Uterus (tissue), 2 donors: ENCODE results near the gene SSH2.

Experiments
- CTCF ChIP-seq, 4 experiments: fragments of 200-600 bp in 2 of 4; fragments of 450-650 bp in 2 of 4; sonication (generic) in 2 of 4; IDR thresholded peaks; one replicate each; pipeline ENCODE4 v1.5.1; 2016 to 2019; ENCODE audit warnings: antibody characterized with exemption in 4 of 4, mild to moderate bottlenecking in 2 of 4, moderate library complexity in 1 of 4
- POLR2A ChIP-seq, 2 donors: fragments of 450-650 bp; IDR thresholded peaks; one replicate each; pipeline ENCODE4 v1.6.1; 2016; ENCODE audit warnings: antibody characterized with exemption in 2 of 2, mild to moderate bottlenecking in 1 of 2, moderate library complexity in 1 of 2

DNA sequence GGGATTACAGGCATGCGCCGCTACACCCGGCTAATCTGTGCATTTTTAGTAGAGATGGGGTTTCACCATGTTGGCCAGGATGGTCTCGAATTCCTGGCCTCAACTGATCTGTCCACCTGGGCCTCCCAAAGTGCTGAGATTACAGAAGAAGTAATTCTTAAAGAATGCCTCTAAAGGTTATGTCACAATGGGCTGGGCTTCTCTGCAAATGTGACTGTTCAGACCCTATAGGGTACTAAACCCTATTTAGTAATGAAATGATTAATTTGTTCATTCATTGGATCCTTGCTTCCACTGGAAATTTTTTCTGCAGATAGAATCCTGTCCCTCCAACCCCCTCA is 198.5 kb downstream of the SSH2 start:
- TF ChIP-seq CTCF (IDR thresholded peaks at IDR 0.05) = no peak
- no peak for TF ChIP-seq POLR2A (IDR thresholded peaks at IDR 0.05)
